Body of pancreas (tissue), 4 donors: Measurements from ENCODE around the gene XPO6. TPM values are rescaled to one million over a fixed set of nuclear protein-coding genes. Genes with fewer than 3 reads are reported as not detected.

Experiments used
- ATAC-seq: fragments of 150-250 bp; one replicate; pipeline ENCODE4 v1.9.1; 2016
- DNase-seq, 4 donors: peaks; one replicate each; pipeline ENCODE4 v3.0.0-alpha.2; 2019
- H3K27ac ChIP-seq, 4 donors: fragments of 200-600 bp; sonication (generic); 1 replicate in 3 of 4; 2 replicates in 1 of 4; pipeline versions ENCODE4 v1.5.1 to v1.6.1; 2016 to 2019; ENCODE audit warnings: mild to moderate bottlenecking in 1 of 4, mixed read lengths in 1 of 4, moderate library complexity in 1 of 4
- H3K27me3 ChIP-seq, 2 donors: fragments of 200-600 bp; sonication (generic); one replicate each; pipeline ENCODE4 v1.6.0; 2016; ENCODE audit warnings: mild to moderate bottlenecking in 1 of 2
- H3K36me3 ChIP-seq, 2 donors: fragments of 200-600 bp; sonication (generic); replicated peaks in 1 of 2; 2 replicates each; pipeline ENCODE4 v1.5.1; 2016; ENCODE audit warnings: low read depth in 2 of 2; ENCODE audit not compliant: insufficient read depth in 1 of 2
- H3K4me1 ChIP-seq: fragments of 200-600 bp; sonication (generic); one replicate; pipeline ENCODE4 v1.6.0; 2016
- H3K4me3 ChIP-seq, 2 donors: fragments of 200-600 bp; sonication (generic); 1 replicate in 1 of 2; 2 replicates in 1 of 2; pipeline ENCODE4 v1.5.1; 2016 to 2019
- H3K9me3 ChIP-seq, 3 donors: fragments of 200-600 bp; sonication (generic); 1 replicate in 2 of 3; 2 replicates in 1 of 3; pipeline ENCODE4 v1.5.1; 2016
- POLR2A ChIP-seq, 3 donors: fragments of 450-650 bp; IDR thresholded peaks; one replicate each; pipeline ENCODE4 v1.6.1; 2016; ENCODE audit warnings: antibody characterized with exemption in 3 of 3, mild to moderate bottlenecking in 2 of 3
- WGBS, 2 donors: methylation state at CpG; one replicate each; pipeline ENCODE4 v1.1.5; 2017; 5-methylcytosine and 5-hydroxymethylcytosine counted together
- intact Hi-C: fragments of 100-400 bp; cut with DNase I; formaldehyde crosslinking; loops from one replicate; pipeline ENCODE4 v1.15.1; 2023
- total RNA-seq, 2 donors: library from RNA; depleted of rRNA; stranded (reverse); fragments of >200 nt; gene quantifications; one replicate each; pipeline ENCODE4 v1.1.0, GENCODE V29; 2016
- TF ChIP-seq, protein P1 (sequence below), 7 experiments: fragments of 450-650 bp in 4 of 7; fragments of 200-600 bp in 3 of 7; sonication (generic) in 3 of 7; IDR thresholded peaks; one replicate each; pipeline ENCODE4 v1.5.1; 2016 to 2019; ENCODE audit warnings: antibody characterized with exemption in 7 of 7

XPO6 gene
- total RNA-seq, 2 donors from 2014 or later = 54.7 to 103 TPM

DNA sequence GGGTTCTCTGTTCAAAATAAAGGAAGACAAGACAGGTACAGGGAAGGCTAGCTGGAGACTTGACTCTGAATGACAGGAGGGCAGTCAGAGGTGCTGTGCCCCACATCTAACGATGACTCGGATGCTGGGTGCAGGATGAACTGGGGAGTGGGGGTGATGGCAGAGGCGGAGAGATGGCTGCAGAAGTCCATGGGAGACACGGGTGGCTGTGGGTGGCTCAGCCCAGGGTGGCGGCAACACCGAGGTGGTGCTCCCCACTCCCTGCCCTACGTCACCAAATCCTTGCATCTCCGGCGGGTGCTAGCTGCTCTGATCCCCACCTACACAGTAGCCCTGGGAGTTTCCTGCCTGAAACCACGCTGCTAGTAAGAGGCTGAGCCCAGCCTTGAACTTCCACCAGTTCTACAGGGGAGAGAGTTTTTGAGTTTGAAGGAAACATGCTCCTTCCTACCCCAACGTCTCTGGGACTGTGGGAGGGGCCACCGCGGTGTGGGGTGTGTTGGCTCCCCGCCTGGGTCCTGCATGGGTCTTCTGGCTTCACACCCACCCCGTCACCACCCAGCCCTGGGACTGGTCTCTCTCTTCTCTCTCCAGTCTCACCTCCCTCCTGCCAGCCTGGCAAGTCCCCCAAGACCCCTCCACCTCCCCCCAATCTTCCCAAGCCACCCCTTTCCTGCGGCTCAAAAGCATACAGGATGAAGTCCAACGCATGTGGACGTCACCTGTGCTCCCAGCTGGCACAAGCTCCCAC, 152.8 kb downstream of the XPO6 start:
- TF ChIP-seq, protein P1, sequence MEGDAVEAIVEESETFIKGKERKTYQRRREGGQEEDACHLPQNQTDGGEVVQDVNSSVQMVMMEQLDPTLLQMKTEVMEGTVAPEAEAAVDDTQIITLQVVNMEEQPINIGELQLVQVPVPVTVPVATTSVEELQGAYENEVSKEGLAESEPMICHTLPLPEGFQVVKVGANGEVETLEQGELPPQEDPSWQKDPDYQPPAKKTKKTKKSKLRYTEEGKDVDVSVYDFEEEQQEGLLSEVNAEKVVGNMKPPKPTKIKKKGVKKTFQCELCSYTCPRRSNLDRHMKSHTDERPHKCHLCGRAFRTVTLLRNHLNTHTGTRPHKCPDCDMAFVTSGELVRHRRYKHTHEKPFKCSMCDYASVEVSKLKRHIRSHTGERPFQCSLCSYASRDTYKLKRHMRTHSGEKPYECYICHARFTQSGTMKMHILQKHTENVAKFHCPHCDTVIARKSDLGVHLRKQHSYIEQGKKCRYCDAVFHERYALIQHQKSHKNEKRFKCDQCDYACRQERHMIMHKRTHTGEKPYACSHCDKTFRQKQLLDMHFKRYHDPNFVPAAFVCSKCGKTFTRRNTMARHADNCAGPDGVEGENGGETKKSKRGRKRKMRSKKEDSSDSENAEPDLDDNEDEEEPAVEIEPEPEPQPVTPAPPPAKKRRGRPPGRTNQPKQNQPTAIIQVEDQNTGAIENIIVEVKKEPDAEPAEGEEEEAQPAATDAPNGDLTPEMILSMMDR (IDR thresholded peaks at IDR 0.05) = no peak
- no peak for TF ChIP-seq POLR2A (IDR thresholded peaks at IDR 0.05)
- 47 to 52% methylated on average over 18 of the region's 18 CpGs for WGBS, 2 donors
- intact Hi-C loops = no loop called here
- DNase-seq = no peak
- H3K4me3 ChIP-seq = no peak overlapping the region
- peaks cover 10% of the 10 kb centered on the region for H3K4me1 ChIP-seq
- H3K27ac ChIP-seq = no peak overlapping the region
- H3K36me3 ChIP-seq = no peaks in the 10 kb centered on the region
- no peak for ATAC-seq
- no peaks in the 10 kb centered on the region for H3K9me3 ChIP-seq
- H3K27me3 ChIP-seq = peaks cover 0 to 10% of the 10 kb centered on the region in 2 donors

DNA sequence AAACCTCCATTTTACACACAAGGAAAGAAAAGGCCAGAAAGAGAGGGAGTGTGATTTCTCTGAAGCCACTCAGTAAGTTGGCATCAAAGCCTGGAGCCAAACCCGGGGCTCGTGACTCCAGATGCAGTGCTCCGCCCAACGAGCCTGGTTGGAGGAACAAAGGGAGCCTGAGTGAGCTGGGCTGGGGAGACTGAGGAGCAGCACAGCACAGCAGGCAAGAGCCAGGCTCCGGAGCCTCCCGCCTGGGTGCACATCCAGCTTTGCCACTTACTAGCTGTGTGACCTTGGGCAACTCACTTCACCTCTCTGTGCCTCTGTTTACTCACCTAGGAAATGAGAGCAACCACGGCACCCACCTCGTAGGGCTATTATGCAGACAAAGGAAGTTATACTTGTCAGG, 153.8 kb downstream of the XPO6 start:
- Histone ChIP-seq H3K27me3 (peaks cover 0 to 10% of the 10 kb centered on the region in 2 donors), H3K36me3 (no peaks in the 10 kb centered on the region), H3K9me3 (no peaks in the 10 kb centered on the region), H3K27ac (no peak overlapping the region), H3K4me1 (peaks cover 7% of the 10 kb centered on the region), H3K4me3 (no peak overlapping the region)
- intact Hi-C loops = no loop called here
- no peak for TF ChIP-seq POLR2A (IDR thresholded peaks at IDR 0.05)
- TF ChIP-seq, protein P1 (IDR thresholded peaks at IDR 0.05) = no peak
- DNase-seq (no peak), ATAC-seq (no peak)
- WGBS, 2 donors = 43 to 62% methylated on average over 7 to 8 of the region's 8 CpGs

DNA sequence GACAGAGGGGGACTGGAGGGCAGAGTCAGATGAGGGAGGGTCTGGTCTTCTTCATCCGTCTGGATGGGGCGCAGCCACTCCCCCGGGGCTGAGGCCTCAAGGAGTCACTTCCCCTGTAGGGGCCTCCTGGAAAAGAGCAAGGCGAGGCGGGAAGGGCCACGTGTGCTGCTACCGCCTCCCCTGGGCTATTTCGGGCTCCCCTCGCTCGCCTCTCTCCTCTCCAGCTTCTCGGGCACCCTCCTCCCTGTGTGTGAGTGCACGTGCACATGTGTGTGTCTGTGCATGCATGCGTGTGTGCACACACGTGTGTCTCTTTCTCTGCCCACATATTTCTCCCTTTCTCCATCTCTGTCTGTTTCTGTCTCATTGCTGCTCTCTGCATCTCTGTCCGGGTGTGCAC, 158.3 kb downstream of the XPO6 start:
- no peaks in the 10 kb centered on the region for H3K36me3 ChIP-seq
- ATAC-seq (no peak), DNase-seq (no peak)
- no peak for TF ChIP-seq POLR2A (IDR thresholded peaks at IDR 0.05)
- TF ChIP-seq, protein P1 (IDR thresholded peaks at IDR 0.05) = no peak
- H3K27ac ChIP-seq = no peak overlapping the region
- no peaks in the 10 kb centered on the region for H3K9me3 ChIP-seq
- H3K27me3 ChIP-seq = no peaks in the 10 kb centered on the region
- H3K4me1 ChIP-seq = no peaks in the 10 kb centered on the region
- intact Hi-C loops = no loop called here
- H3K4me3 ChIP-seq = no peak overlapping the region
- 24 to 27% methylated on average over 13 to 15 of the region's 15 CpGs for WGBS, 2 donors

DNA sequence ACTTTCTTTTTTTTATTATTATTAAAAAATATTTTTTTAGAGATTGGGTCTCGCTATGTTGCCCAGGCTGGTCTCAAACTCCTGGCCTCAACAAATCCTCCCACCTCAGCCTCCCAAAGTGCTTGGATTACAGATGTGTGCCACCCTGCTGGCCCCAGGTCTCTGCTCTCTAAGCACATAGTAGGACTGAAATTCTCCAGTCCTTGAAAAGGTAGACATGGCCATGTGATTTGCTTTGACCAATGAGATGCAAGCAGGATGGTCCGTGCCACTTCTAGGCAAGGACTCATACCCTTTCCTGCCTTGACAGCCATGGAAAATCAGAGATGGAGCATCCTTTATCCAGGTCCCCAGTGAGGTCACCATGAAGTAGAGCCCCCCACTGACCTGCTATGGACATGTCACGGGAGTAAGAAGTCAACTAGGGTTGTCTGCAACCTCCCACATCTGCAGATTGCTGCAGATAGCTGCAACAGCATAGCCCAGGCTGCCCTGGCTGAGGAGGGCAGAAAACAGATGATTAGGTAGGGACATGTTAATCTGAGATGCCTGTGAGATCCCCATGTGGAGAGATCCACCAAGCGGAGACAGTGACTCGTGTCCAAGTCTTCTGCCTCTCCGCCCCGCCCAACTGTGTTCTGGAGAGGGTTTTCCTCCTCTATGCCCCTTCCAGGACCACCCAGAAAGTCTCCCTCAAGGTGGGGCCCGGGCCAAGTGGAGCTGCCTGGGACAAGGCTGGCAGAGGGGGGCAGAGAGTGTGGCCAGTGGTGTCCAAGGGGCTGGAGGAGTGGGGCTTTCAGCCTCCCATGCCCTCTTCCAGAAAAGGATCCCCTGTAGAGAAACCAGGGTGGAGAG, 159.3 kb downstream of the XPO6 start:
- H3K9me3 ChIP-seq = no peaks in the 10 kb centered on the region
- TF ChIP-seq, protein P1 (IDR thresholded peaks at IDR 0.05) = no peak
- no peak for TF ChIP-seq POLR2A (IDR thresholded peaks at IDR 0.05)
- DNase-seq (no peak), ATAC-seq (no peak)
- intact Hi-C loops = no loop called here
- H3K27me3 ChIP-seq = no peaks in the 10 kb centered on the region
- H3K4me3 ChIP-seq = no peak overlapping the region
- no peak overlapping the region for H3K27ac ChIP-seq
- no peaks in the 10 kb centered on the region for H3K36me3 ChIP-seq
- H3K4me1 ChIP-seq = no peaks in the 10 kb centered on the region
- 64 to 69% methylated on average over 7 to 8 of the region's 8 CpGs for WGBS, 2 donors
